Tibial artery (tissue), 4 donors: ENCODE data around the gene TECR.
A peak's percentile ranks its signal among the peaks of the same experiment; 100 is the strongest.
"Not testable (repeated sequence)": the region's sequence is repeated elsewhere in the genome, so short reads cannot be mapped to it uniquely, and the experiment has no call there.

Source experiments
- DNase-seq, 2 donors: peaks; one replicate each; pipeline ENCODE4 v3.0.0-alpha.2; 2019
- H3K27ac ChIP-seq, 2 donors: fragments of 200-600 bp; sonication (generic) in 1 of 2; 1 replicate in 1 of 2; 2 replicates in 1 of 2; pipeline ENCODE4 v1.5.1; 2018 to 2019; ENCODE audit warnings: mild to moderate bottlenecking in 1 of 2
- H3K27me3 ChIP-seq, 2 donors: fragments of 200-600 bp; sonication (generic) in 1 of 2; one replicate each; pipeline versions ENCODE4 v1.5.1 to v1.6.0; 2016 to 2019
- H3K36me3 ChIP-seq, 3 donors: fragments of 200-600 bp; sonication (generic) in 2 of 3; one replicate each; pipeline ENCODE4 v1.5.1; 2016 to 2019; ENCODE audit warnings: mild to moderate bottlenecking in 2 of 3
- H3K4me1 ChIP-seq, 4 donors: fragments of 200-600 bp; sonication (generic) in 2 of 4; 1 replicate in 3 of 4; 2 replicates in 1 of 4; pipeline ENCODE4 v1.5.1; 2016 to 2019
- H3K4me3 ChIP-seq, 2 donors: fragments of 200-600 bp; sonication (generic) in 1 of 2; 1 replicate in 1 of 2; 2 replicates in 1 of 2; pipeline ENCODE4 v1.5.1; 2018 to 2019; ENCODE audit warnings: mild to moderate bottlenecking in 2 of 2
- H3K9me3 ChIP-seq, 3 donors: fragments of 200-600 bp; sonication (generic) in 1 of 3; one replicate each; pipeline ENCODE4 v1.5.1; 2016 to 2019
- CTCF ChIP-seq, 2 experiments: fragments of 200-600 bp in 1 of 2; fragments of 450-650 bp in 1 of 2; IDR thresholded peaks; one replicate each; pipeline ENCODE4 v1.5.1; 2017 to 2019; ENCODE audit warnings: antibody characterized with exemption in 2 of 2, mild to moderate bottlenecking in 1 of 2, moderate library complexity in 1 of 2
- intact Hi-C: fragments of 100-400 bp; cut with DNase I; formaldehyde crosslinking; loops from one replicate; pipeline ENCODE4 v1.15.0; 2023; ENCODE audit warnings: low total_unique reads

TECR gene

GRCh38 chr19:14563590-14563926 lies 34.2 kb downstream of the TECR start:
- no peak for TF ChIP-seq CTCF (IDR thresholded peaks at IDR 0.05)
- Histone ChIP-seq H3K36me3 (peaks cover 0 to 41% (median 25%) of the 10 kb centered on the region in 3 donors), H3K27me3 (no peaks in the 10 kb centered on the region), H3K4me1 (peaks cover 0 to 42% (median 29%) of the 10 kb centered on the region in 4 donors), H3K4me3 (no peak overlapping the region), H3K9me3 (no peaks in the 10 kb centered on the region), H3K27ac (peak overlapping the region in 1 of 2 donors; percentile 82)
- no peak for DNase-seq
- intact Hi-C loops: no loop called here

GRCh38 chr19:14563989-14564651 lies 34.7 kb downstream of the TECR start:
- no peak for TF ChIP-seq CTCF (IDR thresholded peaks at IDR 0.05)
- no peak overlapping the region for H3K4me3 ChIP-seq
- DNase-seq: no peak
- H3K27ac ChIP-seq: no peak overlapping the region
- H3K4me1 ChIP-seq: peaks cover 0 to 47% (median 31%) of the 10 kb centered on the region in 4 donors
- no peaks in the 10 kb centered on the region for H3K9me3 ChIP-seq
- peaks cover 0 to 47% (median 25%) of the 10 kb centered on the region in 3 donors for H3K36me3 ChIP-seq
- H3K27me3 ChIP-seq: no peaks in the 10 kb centered on the region
- intact Hi-C loops: no loop called here

GRCh38 chr19:14564652-14565297 lies 35.4 kb downstream of the TECR start:
- H3K9me3 ChIP-seq, H3K4me3 ChIP-seq, H3K27ac ChIP-seq, H3K27me3 ChIP-seq, DNase-seq: not testable (repeated sequence)
- peaks cover 0 to 52% (median 25%) of the 10 kb centered on the region in 3 donors for H3K36me3 ChIP-seq
- intact Hi-C loops: loop anchor here (5.0 kb wide), 1 partner anchor 118 kb away; no protein-coding TSS in a partner anchor
- peaks cover 0 to 48% (median 34%) of the 10 kb centered on the region in 4 donors for H3K4me1 ChIP-seq

GRCh38 chr19:14565298-14565679 lies 35.9 kb downstream of the TECR start:
- DNase-seq: no peak
- intact Hi-C loops: loop anchor here (5.0 kb wide), 1 partner anchor 117 kb away; no protein-coding TSS in a partner anchor
- no peaks in the 10 kb centered on the region for H3K27me3 ChIP-seq
- H3K4me3 ChIP-seq: no peak overlapping the region
- peaks cover 0 to 48% (median 35%) of the 10 kb centered on the region in 4 donors for H3K4me1 ChIP-seq
- H3K27ac ChIP-seq: no peak overlapping the region
- H3K36me3 ChIP-seq: peaks cover 0 to 52% (median 25%) of the 10 kb centered on the region in 3 donors
- H3K9me3 ChIP-seq: no peaks in the 10 kb centered on the region
- TF ChIP-seq CTCF (IDR thresholded peaks at IDR 0.05): no peak

- peaks cover 0 to 48% (median 36%) of the 10 kb centered on the region in 4 donors for H3K4me1 ChIP-seq
- no peaks in the 10 kb centered on the region for H3K9me3 ChIP-seq
- intact Hi-C loops: loop anchor here (5.0 kb wide), 1 partner anchor 116 kb away; no protein-coding TSS in a partner anchor
- H3K27ac ChIP-seq: no peak overlapping the region
- H3K27me3 ChIP-seq: no peaks in the 10 kb centered on the region
- no peak for DNase-seq
- H3K36me3 ChIP-seq: peaks cover 0 to 52% (median 25%) of the 10 kb centered on the region in 3 donors
- TF ChIP-seq CTCF (IDR thresholded peaks at IDR 0.05): no peak
- no peak overlapping the region for H3K4me3 ChIP-seq
Measured at GRCh38 chr19:14565765-14566711, 36.6 kb downstream of the TECR start.
